Upper lobe of right lung (tissue), 1 donor: ENCODE data around the gene PIK3CB. TPM values are rescaled to one million over a fixed set of nuclear protein-coding genes. Genes with fewer than 3 reads are reported as not detected.
A peak's percentile ranks its signal among the peaks of the same experiment; 100 is the strongest.

Experiments
- ATAC-seq: fragments of 200-7000 bp; cut with Tn5 transposase; one replicate; pipeline ENCODE4 v1.9.1; 2020; ENCODE audit warnings: mild to moderate bottlenecking, moderate library complexity
- DNase-seq: peaks from one replicate; pipeline ENCODE4 v3.0.0-alpha.2; 2020
- H3K27ac ChIP-seq: fragments of 200-600 bp; one replicate; pipeline ENCODE4 v1.8.0; 2022
- H3K27me3 ChIP-seq: fragments of 200-600 bp; one replicate; pipeline ENCODE4 v1.8.0; 2022; ENCODE audit warnings: mild to moderate bottlenecking
- H3K36me3 ChIP-seq: fragments of 200-600 bp; one replicate; pipeline ENCODE4 v1.8.0; 2022
- H3K4me1 ChIP-seq: fragments of 200-600 bp; one replicate; pipeline ENCODE4 v1.8.0; 2022
- H3K4me3 ChIP-seq: fragments of 200-600 bp; one replicate; pipeline ENCODE4 v1.8.0; 2022; ENCODE audit warnings: mild to moderate bottlenecking
- H3K9me3 ChIP-seq: fragments of 200-600 bp; one replicate; pipeline ENCODE4 v1.8.0; 2022
- CTCF ChIP-seq: fragments of 200-600 bp; IDR thresholded peaks from one replicate; pipeline ENCODE4 v1.8.0; 2022; ENCODE audit warnings: antibody characterized with exemption
- intact Hi-C: fragments of 100-400 bp; cut with DNase I; formaldehyde crosslinking; loops from one replicate; pipeline ENCODE4 v1.11.0; 2022
- total RNA-seq: library from RNA; stranded (reverse); fragmentation: NEBNext Ultra II Directional; extraction: Animal tissue kit (Norgen Biotek cat#: 25700); gene quantifications from one replicate; pipeline ENCODE4 v1.2.1, GENCODE V29; 2021
- donor health status: DM: no; HTN: yes; CAD: no; lungs with severe emphysema.

PIK3CB gene
- total RNA-seq, 1 donor from 2014 or later, result 37.4 TPM

- Histone ChIP-seq H3K27me3 (no peaks in the 10 kb centered on the region), H3K9me3 (no peaks in the 10 kb centered on the region), H3K4me1 (no peaks in the 10 kb centered on the region), H3K36me3 (peaks cover 17% of the 10 kb centered on the region), H3K27ac (no peak overlapping the region), H3K4me3 (no peak overlapping the region)
- TF ChIP-seq CTCF, result no peak
- ATAC-seq (no peak), DNase-seq (no peak)
- intact Hi-C loops, result no loop called here
Measured at GRCh38 chr3:138696666-138697370, 137.9 kb downstream of the PIK3CB start.

GRCh38 chr3:138694287-138695007 lies 140.3 kb downstream of the PIK3CB start:
- ATAC-seq (peak; percentile 73), DNase-seq (no peak)
- Histone ChIP-seq H3K27ac (no peak overlapping the region), H3K4me1 (no peaks in the 10 kb centered on the region), H3K36me3 (peaks cover 17% of the 10 kb centered on the region), H3K27me3 (no peaks in the 10 kb centered on the region), H3K9me3 (no peaks in the 10 kb centered on the region), H3K4me3 (no peak overlapping the region)
- intact Hi-C loops, result no loop called here
- no peak for TF ChIP-seq CTCF

- H3K27ac ChIP-seq, result no peak overlapping the region
- TF ChIP-seq CTCF, result no peak
- H3K27me3 ChIP-seq, result no peaks in the 10 kb centered on the region
- H3K9me3 ChIP-seq, result no peaks in the 10 kb centered on the region
- ATAC-seq, result no peak
- intact Hi-C loops, result no loop called here
- no peak overlapping the region for H3K4me3 ChIP-seq
- no peak for DNase-seq
- H3K36me3 ChIP-seq, result peaks cover 11% of the 10 kb centered on the region
- H3K4me1 ChIP-seq, result no peaks in the 10 kb centered on the region
Measured at GRCh38 chr3:138692152-138692551, 142.6 kb downstream of the PIK3CB start.

- intact Hi-C loops, result no loop called here
- H3K27ac ChIP-seq, result no peak overlapping the region
- H3K27me3 ChIP-seq, result no peaks in the 10 kb centered on the region
- no peaks in the 10 kb centered on the region for H3K9me3 ChIP-seq
- H3K36me3 ChIP-seq, result peaks cover 11% of the 10 kb centered on the region
- H3K4me3 ChIP-seq, result no peak overlapping the region
- H3K4me1 ChIP-seq, result no peaks in the 10 kb centered on the region
- DNase-seq (no peak), ATAC-seq (no peak)
- TF ChIP-seq CTCF, result no peak
Measured at GRCh38 chr3:138691351-138691750, 143.4 kb downstream of the PIK3CB start.

GRCh38 chr3:138690036-138690435 lies 144.7 kb downstream of the PIK3CB start:
- peaks cover 11% of the 10 kb centered on the region for H3K36me3 ChIP-seq
- no peak overlapping the region for H3K27ac ChIP-seq

More at GRCh38 chr3:138690036-138690435, 144.7 kb downstream of the PIK3CB start:
- Histone ChIP-seq H3K9me3 (no peaks in the 10 kb centered on the region), H3K4me3 (no peak overlapping the region), H3K4me1 (no peaks in the 10 kb centered on the region), H3K27me3 (no peaks in the 10 kb centered on the region)
- ATAC-seq, result no peak
- intact Hi-C loops, result no loop called here
- no peak for TF ChIP-seq CTCF
- no peak for DNase-seq
